Activated naive CD8-positive, alpha-beta T cell treated with anti-CD3 and anti-CD28 coated beads, Interleukin-2, amount 10 ng/mL, durations not matched to agents 7 days and 5 days (primary cell): ENCODE measurements around the gene ARHGAP26. TPM values are rescaled to one million over a fixed set of nuclear protein-coding genes. Genes with fewer than 3 reads are reported as not detected.

ENCODE experiments used
- ATAC-seq: fragments of 150-1000 bp; cut with Tn5 transposase; one replicate; pipeline ENCODE4 v1.10.0; 2021; ENCODE audit warnings: low read depth, moderate library complexity
- POLR2A ChIA-PET: fragments of 350-600 bp; sonication (Branson Sonifier 250); formaldehyde crosslinking; loops from one replicate; lab custom pipeline; 2021; ENCODE audit warnings: antibody characterized with exemption; lab: Charles Lee
- DNase-seq: peaks from one replicate; pipeline ENCODE4 v3.0.0; 2021
- H3K27ac Mint-ChIP-seq: one replicate; pipeline ENCODE4 v1.8.0; 2022; ENCODE audit warnings: mild to moderate bottlenecking, mixed read lengths
- H3K27me3 Mint-ChIP-seq: one replicate; pipeline ENCODE4 v1.8.0; 2022; ENCODE audit warnings: mild to moderate bottlenecking, moderate library complexity, mixed read lengths
- H3K36me3 Mint-ChIP-seq: one replicate; pipeline ENCODE4 v1.8.0; 2021; ENCODE audit warnings: mild to moderate bottlenecking, mixed read lengths
- H3K4me1 Mint-ChIP-seq: one replicate; pipeline ENCODE4 v1.8.0; 2021; ENCODE audit warnings: mixed read lengths
- H3K4me3 Mint-ChIP-seq: one replicate; pipeline ENCODE4 v1.8.0; 2022; ENCODE audit warnings: mild to moderate bottlenecking, moderate library complexity, mixed read lengths
- H3K9me3 Mint-ChIP-seq: one replicate; pipeline ENCODE4 v1.8.0; 2021; ENCODE audit warnings: mixed read lengths
- total RNA-seq, 2 experiments: library from RNA; stranded (reverse); gene quantifications; one replicate each; pipeline ENCODE4 v1.2.3, GENCODE V29; 2021

Gene ARHGAP26, protein sequence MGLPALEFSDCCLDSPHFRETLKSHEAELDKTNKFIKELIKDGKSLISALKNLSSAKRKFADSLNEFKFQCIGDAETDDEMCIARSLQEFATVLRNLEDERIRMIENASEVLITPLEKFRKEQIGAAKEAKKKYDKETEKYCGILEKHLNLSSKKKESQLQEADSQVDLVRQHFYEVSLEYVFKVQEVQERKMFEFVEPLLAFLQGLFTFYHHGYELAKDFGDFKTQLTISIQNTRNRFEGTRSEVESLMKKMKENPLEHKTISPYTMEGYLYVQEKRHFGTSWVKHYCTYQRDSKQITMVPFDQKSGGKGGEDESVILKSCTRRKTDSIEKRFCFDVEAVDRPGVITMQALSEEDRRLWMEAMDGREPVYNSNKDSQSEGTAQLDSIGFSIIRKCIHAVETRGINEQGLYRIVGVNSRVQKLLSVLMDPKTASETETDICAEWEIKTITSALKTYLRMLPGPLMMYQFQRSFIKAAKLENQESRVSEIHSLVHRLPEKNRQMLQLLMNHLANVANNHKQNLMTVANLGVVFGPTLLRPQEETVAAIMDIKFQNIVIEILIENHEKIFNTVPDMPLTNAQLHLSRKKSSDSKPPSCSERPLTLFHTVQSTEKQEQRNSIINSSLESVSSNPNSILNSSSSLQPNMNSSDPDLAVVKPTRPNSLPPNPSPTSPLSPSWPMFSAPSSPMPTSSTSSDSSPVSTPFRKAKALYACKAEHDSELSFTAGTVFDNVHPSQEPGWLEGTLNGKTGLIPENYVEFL
- total RNA-seq: 10 to 100 TPM; 30.6 to 32.0 TPM

GRCh38 chr5:142769793-142770649 lies at the start of gene ARHGAP26:
Gene ARHGAP26 (plus strand): TSS chr5:142770377. CDS start chr5:142770762, 385 bp downstream.
- peak; percentile 92 for DNase-seq
- Mint-ChIP-seq H3K9me3 (no peaks in the 10 kb centered on the region), H3K4me3 (peak within 1 kb of the TSS; percentile 86), H3K27me3 (no peaks in the 10 kb centered on the region), H3K27ac (peak within 1 kb of the TSS; percentile 88), H3K36me3 (peaks cover 7% of the 10 kb centered on the region), H3K4me1 (peaks cover 31% of the 10 kb centered on the region)
- peak; percentile 97 for ATAC-seq
- POLR2A ChIA-PET: interaction anchor here (1.0 to 3.2 kb wide), 6 partner anchors 10 to 97 kb away, joined by 3 to 55 read pairs (median 10); no protein-coding TSS in a partner anchor

DNA sequence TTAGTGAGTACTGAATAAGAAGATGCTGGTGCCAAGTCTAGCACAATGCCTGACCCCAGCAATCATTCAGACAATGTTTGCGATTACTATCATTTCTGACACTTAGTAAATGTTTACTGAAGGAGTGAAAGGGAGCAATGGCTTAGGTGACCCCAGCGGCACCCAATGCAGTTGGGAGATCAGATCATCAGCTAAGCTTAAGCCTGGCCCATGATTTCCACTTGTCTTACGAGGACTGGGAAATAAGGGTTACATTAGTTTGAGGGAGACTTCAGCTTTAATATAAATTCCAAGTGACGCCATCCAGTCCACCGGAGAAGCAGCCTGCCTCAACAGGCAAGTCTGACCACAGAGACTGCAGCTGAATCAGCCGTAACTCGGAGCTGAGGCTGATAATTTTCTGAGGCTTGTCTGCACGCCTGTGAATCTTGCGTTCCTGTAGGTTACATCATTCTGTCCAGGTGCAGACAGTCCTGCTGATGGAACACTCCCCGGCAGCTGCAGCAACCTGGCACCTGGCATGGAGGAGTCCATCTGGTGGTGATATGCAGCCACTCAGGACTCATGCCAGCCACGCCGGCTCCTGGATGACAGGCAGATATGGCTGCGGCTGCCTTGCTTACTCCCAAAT lies 49.4 kb upstream of the ARHGAP26 start:
- Mint-ChIP-seq H3K27me3 (peaks cover 11% of the 10 kb centered on the region), H3K36me3 (no peaks in the 10 kb centered on the region), H3K4me3 (no peak overlapping the region), H3K9me3 (no peaks in the 10 kb centered on the region), H3K4me1 (no peaks in the 10 kb centered on the region), H3K27ac (no peak overlapping the region)
- DNase-seq: no peak
- POLR2A ChIA-PET: no interaction called here
- no peak for ATAC-seq

DNA sequence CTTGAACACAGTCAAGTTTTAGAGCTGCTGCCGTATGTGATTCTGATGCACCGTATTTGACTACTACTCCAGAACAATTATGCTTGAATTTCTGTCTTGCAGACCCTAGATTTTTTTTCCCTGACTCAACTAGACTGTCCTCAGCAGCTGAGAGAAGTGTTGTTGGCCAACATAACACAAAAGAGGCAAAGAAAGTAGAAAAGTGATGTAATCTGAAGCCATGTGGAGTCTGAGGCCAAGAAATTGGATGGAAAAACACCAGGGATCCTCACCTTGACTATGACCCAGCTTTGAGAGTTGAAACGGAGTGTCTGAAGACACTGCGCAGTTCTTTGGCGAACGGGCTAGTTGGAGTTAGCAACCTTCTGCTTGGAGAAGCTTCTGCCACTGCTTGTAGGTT lies 48.0 kb upstream of the ARHGAP26 start:
- POLR2A ChIA-PET: no interaction called here
- Mint-ChIP-seq H3K27ac (no peak overlapping the region), H3K9me3 (no peaks in the 10 kb centered on the region), H3K4me3 (no peak overlapping the region), H3K4me1 (no peaks in the 10 kb centered on the region), H3K36me3 (no peaks in the 10 kb centered on the region), H3K27me3 (peaks cover 8% of the 10 kb centered on the region)
- DNase-seq (no peak), ATAC-seq (no peak)

GRCh38 chr5:142722896-142723295 lies 47.3 kb upstream of the ARHGAP26 start:
- Mint-ChIP-seq H3K36me3 (no peaks in the 10 kb centered on the region), H3K27me3 (peaks cover 8% of the 10 kb centered on the region), H3K4me1 (no peaks in the 10 kb centered on the region), H3K4me3 (no peak overlapping the region), H3K27ac (no peak overlapping the region), H3K9me3 (no peaks in the 10 kb centered on the region)
- ATAC-seq (no peak), DNase-seq (no peak)
- POLR2A ChIA-PET: no interaction called here

GRCh38 chr5:142724821-142725220 lies 45.4 kb upstream of the ARHGAP26 start:
- no peaks in the 10 kb centered on the region for H3K36me3 Mint-ChIP-seq

DNA sequence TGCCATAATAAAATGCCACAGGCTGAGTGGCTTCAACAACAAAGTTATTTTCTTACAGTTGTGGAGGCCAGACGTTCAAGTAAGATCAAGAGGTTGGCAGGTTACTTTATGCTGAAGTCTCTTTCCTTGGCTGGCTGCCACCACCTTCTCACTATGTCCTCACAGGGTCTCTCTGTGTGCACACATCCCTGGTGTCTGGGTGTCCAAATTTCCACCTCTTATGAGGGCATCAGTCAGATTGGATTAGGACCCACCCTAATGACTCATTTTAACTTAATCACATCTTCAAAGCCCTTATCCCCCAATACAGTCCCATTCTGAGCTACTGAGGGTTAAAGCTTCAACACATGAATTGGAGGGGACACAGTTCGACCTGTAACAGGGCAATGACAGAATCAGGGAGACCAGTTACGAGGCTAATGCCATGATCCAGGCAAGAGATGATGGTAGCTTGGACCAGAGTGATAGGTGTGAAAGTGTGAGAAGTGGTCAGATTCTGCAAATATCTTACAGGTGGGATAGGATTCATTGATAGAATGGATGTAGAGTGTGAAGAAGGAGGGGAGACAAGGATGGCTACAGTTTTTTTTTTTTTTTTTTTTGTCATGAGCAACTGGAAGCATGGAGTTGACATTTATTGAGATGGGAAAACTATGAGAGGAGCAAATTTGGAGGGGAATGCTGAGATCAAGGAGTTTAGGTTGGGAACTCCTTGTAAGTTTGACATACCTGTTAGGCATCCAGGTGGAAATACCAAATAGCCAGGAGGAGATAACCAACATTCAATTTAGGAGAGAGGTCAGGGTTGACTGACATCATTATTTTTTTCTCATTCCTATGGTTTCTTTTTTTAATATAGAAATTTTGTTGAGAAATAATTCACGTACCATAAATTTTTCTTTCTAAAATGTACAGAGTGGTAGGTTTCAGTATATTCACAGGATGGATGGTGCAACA lies 44.7 kb upstream of the ARHGAP26 start:
- Mint-ChIP-seq H3K36me3 (no peaks in the 10 kb centered on the region), H3K4me1 (no peaks in the 10 kb centered on the region), H3K9me3 (no peaks in the 10 kb centered on the region), H3K4me3 (no peak overlapping the region), H3K27ac (no peak overlapping the region), H3K27me3 (peaks cover 9% of the 10 kb centered on the region)
- DNase-seq: no peak
- POLR2A ChIA-PET: no interaction called here
- ATAC-seq: no peak

More at GRCh38 chr5:142724821-142725220, 45.4 kb upstream of the ARHGAP26 start:
- peaks cover 9% of the 10 kb centered on the region for H3K27me3 Mint-ChIP-seq
- H3K9me3 Mint-ChIP-seq: no peaks in the 10 kb centered on the region
- DNase-seq: no peak
- POLR2A ChIA-PET: no interaction called here
- H3K4me3 Mint-ChIP-seq: no peak overlapping the region
- no peak overlapping the region for H3K27ac Mint-ChIP-seq
- no peak for ATAC-seq
- H3K4me1 Mint-ChIP-seq: no peaks in the 10 kb centered on the region

GRCh38 chr5:142726188-142726731 lies 43.9 kb upstream of the ARHGAP26 start:
- H3K4me3 Mint-ChIP-seq: no peak overlapping the region
- POLR2A ChIA-PET: no interaction called here
- peaks cover 9% of the 10 kb centered on the region for H3K27me3 Mint-ChIP-seq
- ATAC-seq (no peak), DNase-seq (no peak)
- H3K36me3 Mint-ChIP-seq: no peaks in the 10 kb centered on the region
- no peaks in the 10 kb centered on the region for H3K4me1 Mint-ChIP-seq
- H3K9me3 Mint-ChIP-seq: no peaks in the 10 kb centered on the region
- H3K27ac Mint-ChIP-seq: no peak overlapping the region

DNA sequence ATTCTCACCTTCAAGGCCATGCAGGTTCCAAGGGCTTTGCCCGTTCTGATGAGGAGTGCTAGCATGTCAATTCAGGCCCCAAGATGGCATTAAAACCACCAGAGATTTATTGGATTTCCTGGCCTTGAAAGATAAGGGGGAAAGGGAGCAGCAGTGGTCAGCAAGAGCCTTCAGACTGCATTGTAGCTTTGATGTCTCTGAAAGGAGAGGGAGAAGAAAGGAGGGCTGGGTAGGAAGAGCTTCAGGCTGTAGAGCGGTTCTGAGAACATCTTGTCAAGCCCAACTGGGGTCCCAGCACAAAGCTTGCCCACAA lies 42.5 kb upstream of the ARHGAP26 start:
- ATAC-seq (no peak), DNase-seq (no peak)
- no peaks in the 10 kb centered on the region for H3K9me3 Mint-ChIP-seq
- H3K27me3 Mint-ChIP-seq: peaks cover 11% of the 10 kb centered on the region
- no peaks in the 10 kb centered on the region for H3K4me1 Mint-ChIP-seq
- H3K36me3 Mint-ChIP-seq: no peaks in the 10 kb centered on the region
- POLR2A ChIA-PET: no interaction called here
- H3K4me3 Mint-ChIP-seq: no peak overlapping the region
- H3K27ac Mint-ChIP-seq: no peak overlapping the region

DNA sequence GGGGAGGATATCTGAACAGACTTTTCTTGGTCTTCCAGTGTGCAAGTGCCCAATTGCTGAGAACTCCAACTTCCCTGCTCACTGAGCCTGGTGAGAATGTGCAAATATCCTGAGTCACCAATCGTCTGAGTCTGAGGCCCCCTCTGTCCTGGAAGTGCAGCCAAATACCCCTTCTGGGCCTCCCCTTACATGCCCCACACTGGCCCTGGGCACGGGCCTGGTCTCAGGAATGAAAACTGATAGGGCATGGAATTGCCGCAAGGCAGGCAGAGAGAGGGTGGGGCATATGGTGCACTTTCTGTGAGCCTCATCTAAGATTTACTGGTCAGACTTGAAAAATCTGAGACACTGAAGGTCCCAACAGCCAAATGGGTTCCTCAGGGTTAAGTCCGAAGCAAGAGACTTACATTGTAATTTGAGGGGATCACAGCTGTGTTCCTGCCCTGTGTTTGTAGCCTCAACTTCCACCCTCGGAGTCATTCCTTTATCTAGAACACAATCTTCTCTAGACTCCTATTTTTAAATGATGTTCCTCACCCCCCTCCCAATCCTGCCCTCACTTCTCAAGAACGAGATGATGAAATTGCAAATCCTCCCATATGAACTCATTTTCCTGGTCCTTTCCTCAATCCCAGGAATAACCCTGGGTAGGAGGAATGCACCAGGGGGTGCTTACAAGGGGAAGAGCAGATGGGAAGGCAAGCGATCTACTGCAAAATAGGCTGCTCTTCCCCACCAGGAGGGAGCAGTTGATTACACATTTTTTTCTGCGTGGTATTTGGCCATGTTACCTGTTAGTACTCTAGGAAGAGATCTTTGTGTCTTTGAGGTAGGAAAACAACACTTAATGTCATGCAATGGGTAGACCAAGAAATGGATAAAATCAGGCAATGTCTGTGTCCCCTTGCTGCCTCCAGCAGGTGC lies 34.6 kb upstream of the ARHGAP26 start:
- Mint-ChIP-seq H3K4me1 (peaks cover 9% of the 10 kb centered on the region), H3K27ac (no peak overlapping the region)

DNA sequence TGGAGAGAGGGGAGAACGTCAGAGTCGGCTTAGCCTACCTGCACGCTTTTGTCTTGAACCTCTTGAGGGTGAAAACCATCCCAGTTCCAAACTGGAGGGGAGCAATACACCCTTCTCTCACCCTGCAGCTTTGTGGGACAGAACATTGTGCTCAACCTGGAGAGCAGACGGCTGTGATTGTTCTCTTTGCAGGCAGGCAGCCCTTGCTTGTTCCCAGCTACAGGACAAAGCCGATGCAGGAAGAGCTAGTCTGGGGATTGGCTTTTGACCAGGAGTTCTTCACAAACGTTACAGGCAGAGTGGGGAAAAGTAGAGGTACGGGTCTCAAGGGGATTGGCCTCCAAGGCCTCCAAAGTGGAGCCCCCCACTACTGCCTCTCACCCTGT lies 33.9 kb upstream of the ARHGAP26 start:
- Mint-ChIP-seq H3K27ac (no peak overlapping the region), H3K4me1 (peaks cover 9% of the 10 kb centered on the region), H3K27me3 (peaks cover 10% of the 10 kb centered on the region), H3K4me3 (no peak overlapping the region), H3K9me3 (no peaks in the 10 kb centered on the region), H3K36me3 (no peaks in the 10 kb centered on the region)
- ATAC-seq (no peak), DNase-seq (no peak)
- POLR2A ChIA-PET: no interaction called here

More for the DNA sequence above, 34.6 kb upstream of the ARHGAP26 start:
- Mint-ChIP-seq H3K36me3 (no peaks in the 10 kb centered on the region), H3K9me3 (no peaks in the 10 kb centered on the region), H3K4me3 (no peak overlapping the region), H3K27me3 (peaks cover 5% of the 10 kb centered on the region)
- POLR2A ChIA-PET: no interaction called here
- ATAC-seq (no peak), DNase-seq (no peak)

DNA sequence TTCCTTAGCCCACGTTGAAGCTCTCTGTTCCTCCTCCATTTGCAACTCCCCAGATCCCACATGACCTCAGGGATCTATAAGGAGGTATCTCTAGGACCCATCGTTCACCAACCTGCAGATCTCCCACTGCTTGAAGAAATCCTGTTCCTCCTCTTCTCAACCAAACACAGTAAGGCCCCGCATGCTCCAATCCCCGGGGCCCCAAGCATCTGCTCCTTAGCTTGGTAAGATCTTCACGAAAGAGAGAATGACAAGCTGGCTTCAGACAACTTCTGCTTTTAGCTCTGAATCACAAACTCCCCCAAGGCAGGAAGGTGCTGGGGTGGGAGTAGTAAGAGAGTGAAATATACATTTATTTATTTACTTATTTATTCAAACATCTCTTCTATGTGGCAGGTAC lies 33.0 kb upstream of the ARHGAP26 start:
- H3K27ac Mint-ChIP-seq: no peak overlapping the region
- peaks cover 13% of the 10 kb centered on the region for H3K27me3 Mint-ChIP-seq
- ATAC-seq (no peak), DNase-seq (no peak)
- no peaks in the 10 kb centered on the region for H3K9me3 Mint-ChIP-seq
- H3K36me3 Mint-ChIP-seq: no peaks in the 10 kb centered on the region
- POLR2A ChIA-PET: no interaction called here
- H3K4me1 Mint-ChIP-seq: peaks cover 9% of the 10 kb centered on the region
- no peak overlapping the region for H3K4me3 Mint-ChIP-seq
